ENCODE results near the gene ROM1.
"Not testable (repeated sequence)": the region's sequence is repeated elsewhere in the genome, so short reads cannot be mapped to it uniquely, and the experiment has no call there.

The ROM1 gene, protein sequence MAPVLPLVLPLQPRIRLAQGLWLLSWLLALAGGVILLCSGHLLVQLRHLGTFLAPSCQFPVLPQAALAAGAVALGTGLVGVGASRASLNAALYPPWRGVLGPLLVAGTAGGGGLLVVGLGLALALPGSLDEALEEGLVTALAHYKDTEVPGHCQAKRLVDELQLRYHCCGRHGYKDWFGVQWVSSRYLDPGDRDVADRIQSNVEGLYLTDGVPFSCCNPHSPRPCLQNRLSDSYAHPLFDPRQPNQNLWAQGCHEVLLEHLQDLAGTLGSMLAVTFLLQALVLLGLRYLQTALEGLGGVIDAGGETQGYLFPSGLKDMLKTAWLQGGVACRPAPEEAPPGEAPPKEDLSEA

DNA sequence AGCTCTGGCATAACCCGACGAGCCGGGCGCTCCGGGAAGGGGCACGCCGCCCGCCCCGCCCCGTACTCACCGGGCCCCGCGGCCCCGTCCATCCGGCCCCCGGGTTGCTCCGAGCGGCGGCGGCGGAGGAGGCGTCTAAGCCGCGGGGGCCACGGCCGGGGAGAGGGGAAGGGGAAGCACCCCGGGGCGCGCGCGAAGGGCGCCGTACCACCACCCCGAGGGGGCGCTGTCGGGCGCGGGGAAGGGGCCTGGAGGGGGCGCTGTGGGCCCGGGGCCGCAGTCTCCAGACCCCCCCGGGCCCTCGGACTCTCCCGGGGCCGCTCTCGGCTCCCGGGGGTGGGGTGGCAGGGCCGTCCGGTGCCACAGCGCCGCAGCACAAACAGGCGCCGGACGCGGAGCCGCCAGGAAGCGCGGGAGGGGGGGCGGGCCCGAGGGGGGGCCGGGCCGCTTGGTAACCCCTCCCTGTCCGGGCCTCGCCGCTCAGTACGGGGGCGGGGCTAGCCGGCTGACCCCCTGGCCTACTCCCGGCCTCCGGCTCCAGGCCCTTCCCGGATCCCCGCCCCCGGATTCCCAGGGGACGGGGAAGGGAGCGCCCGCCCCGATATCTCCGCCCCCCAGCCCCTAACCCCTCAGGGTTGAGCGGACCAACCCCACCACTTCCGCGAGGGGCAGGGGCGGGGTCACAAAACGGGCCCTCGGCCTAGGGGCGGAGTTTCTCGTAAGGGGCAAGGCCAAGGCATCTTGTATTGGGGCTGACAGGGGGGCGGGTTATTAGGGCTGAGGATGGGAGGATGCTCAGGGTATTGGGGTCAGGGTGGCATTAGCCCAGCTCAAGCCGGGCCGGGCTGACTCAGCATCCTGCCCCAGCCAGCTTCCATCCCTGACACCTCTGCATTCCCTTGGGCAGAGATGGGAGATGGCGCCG is at the start of gene ROM1, which contains the start of gene EML3:
ROM1 (plus strand) TSS at position 892 of the 925 bp plus-strand sequence; CDS start at position 917, 25 bp downstream.
EML3 (minus strand) TSS at position 410 of the 925 bp plus-strand sequence; CDS start at position 92, 318 bp downstream.
- peak; percentile 80 for DNase-seq (ENCODE audit: low read depth, low spot score)

- no peak for DNase-seq (ENCODE audit: low read depth, low spot score)
Observed at GRCh38 chr11:62565100-62565802, 47.8 kb upstream of the ROM1 start.

DNA sequence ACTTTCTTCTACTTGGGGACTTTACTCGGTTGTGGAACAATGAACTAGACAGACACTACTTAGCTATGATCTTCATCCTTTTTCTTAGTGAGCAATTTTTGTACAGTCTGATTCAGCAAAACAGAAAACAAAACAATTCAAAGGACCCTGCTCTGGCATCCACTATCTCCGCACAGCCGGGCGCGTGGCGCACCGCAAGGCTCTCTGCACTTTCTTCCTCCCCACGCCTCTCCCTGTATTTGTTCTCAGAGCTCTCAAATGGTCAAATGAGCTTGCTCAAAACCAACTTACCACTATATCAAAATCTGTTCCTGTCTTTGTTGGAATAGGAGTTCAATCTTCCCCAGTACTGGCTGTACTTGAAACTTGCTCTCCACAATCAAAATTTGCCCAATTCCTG is 46.8 kb upstream of the ROM1 start:
- DNase-seq (ENCODE audit: low read depth, low spot score), result no peak

DNA sequence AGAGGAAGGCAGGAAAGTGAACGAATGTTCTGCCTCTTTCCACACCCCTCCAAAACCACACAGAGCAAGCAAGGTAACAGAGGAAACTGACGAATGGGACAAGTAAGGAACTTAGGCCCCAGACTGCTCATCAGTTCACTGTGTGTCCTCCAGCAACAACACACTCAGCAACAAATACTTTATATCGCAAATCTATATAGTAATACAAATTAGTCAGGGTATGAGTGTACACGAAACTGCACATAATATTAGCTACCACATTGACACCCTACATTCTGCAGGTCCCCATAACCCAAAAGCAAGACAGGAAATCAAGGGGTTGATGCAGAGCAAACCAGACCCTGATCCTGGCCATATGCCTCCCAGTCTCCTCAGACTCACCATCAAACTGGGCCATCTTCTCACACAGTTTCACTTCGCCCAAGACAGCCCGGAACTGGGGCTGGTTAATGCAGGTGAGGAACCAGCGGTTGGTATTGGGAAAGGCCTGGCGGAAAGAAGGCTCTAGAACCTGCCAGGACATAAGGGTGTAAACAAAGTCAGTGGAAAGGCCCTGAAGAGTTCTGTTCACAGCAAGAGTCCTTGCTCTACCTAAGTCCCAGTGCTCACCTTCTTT is 45.9 kb upstream of the ROM1 start:
- no peak for DNase-seq (ENCODE audit: low read depth, low spot score)

- no peak for DNase-seq (ENCODE audit: low read depth, low spot score)
Observed at GRCh38 chr11:62569611-62570010, 43.4 kb upstream of the ROM1 start.

GRCh38 chr11:62570903-62571302 is 42.2 kb upstream of the ROM1 start:
- DNase-seq (ENCODE audit: low read depth, low spot score), result not testable (repeated sequence)

DNA sequence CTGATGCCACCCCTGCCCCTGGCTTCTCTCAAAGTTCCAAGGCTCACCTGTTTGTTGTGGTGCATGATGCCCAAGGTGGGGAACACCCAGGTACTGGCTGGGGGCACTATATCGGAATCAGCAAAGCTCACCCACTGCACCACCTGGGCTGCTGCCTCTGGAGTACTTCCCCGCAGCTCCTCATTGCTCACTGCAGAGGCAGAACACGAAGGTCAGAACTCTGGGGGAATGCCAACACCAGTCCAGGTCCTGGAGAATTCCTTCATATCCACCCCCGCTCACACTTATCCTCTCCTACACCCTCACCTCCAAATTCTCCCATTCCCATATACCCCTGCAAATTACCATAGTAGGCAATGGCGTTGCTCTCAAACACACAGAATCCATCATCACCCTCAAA is 41.6 kb upstream of the ROM1 start:
- DNase-seq (ENCODE audit: low read depth, low spot score), result not testable (repeated sequence)

DNA sequence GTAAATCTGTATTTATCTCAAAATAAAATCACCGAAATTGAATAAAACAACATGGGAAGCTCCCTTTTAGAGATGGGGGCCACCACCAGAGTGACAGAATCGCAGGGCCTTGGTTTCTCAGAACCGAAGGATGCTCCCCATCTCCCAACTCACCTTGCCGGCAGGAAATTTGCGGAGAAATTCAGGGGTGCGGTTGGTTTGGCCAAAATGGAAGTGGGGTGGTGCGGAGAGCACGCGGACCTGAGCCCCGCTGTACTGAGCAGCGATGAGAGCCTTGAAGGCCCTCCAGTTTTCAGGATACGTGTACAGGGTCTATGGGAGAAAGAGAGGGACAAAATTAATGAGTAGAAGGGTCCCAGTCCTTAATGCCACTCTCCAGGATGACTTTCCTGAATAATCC is 40.6 kb upstream of the ROM1 start:
- DNase-seq (ENCODE audit: low read depth, low spot score), result no peak

- no peak for DNase-seq (ENCODE audit: low read depth, low spot score)
Observed at GRCh38 chr11:62573006-62573591, 40.0 kb upstream of the ROM1 start.

GRCh38 chr11:62573592-62574362 is 39.3 kb upstream of the ROM1 start, which contains the start of gene EEF1G:
Gene EEF1G, minus strand, starts transcription at chr11:62573891. Its CDS starts 49 bp downstream, at chr11:62573842.
- peak; percentile 93 for DNase-seq (ENCODE audit: low read depth, low spot score)

GRCh38 chr11:62574363-62575071 is 38.5 kb upstream of the ROM1 start:
- DNase-seq (ENCODE audit: low read depth, low spot score), result no peak

DNA sequence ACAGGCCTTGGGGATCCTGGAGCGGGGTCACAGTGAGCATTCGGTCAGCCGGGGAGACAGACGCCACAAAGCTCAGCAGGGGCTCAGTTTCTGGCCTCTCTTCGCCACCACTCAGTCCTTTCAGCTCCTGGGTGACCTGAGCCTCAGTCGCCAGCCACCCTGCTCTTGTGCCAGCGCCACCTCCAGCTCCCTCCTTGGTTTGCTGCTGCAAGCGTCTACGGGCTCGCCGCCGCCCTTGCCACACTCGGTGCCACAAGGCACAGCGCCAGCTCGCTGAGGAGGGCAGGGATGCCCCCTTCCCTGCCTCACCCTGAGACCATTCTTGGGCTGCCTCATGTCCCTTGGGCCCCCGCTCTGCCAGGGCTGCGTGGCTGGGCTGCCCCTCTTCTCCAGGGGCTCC is 37.9 kb upstream of the ROM1 start:
- no peak for DNase-seq (ENCODE audit: low read depth, low spot score)

- no peak for DNase-seq (ENCODE audit: low read depth, low spot score)
Observed at GRCh38 chr11:62575837-62576236, 37.2 kb upstream of the ROM1 start.

GRCh38 chr11:62577046-62577714 is 35.9 kb upstream of the ROM1 start:
- no peak for DNase-seq (ENCODE audit: low read depth, low spot score)

GRCh38 chr11:62578541-62578940 is 34.5 kb upstream of the ROM1 start:
- no peak for DNase-seq (ENCODE audit: low read depth, low spot score)

DNA sequence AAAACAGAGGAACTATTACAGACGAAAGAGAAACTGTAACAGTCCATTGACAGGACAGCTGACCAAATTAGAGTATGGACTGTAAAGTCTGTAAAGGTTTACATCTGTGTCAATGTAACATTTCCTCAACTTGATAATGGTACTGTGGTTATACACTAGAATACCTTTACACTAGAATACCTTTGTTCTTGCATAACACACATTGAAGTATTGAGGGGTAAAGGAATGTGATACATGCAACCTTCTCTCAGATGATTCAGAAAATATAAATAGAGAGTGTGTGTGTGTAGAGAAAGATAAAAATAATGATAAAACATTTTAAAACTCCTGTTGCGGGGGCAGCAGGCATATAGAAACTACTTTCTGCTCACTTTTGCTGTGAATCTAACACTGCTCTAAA is 33.8 kb upstream of the ROM1 start:
- DNase-seq (ENCODE audit: low read depth, low spot score), result no peak

GRCh38 chr11:62580959-62581715 is 31.9 kb upstream of the ROM1 start:
- DNase-seq (ENCODE audit: low read depth, low spot score), result no peak

- DNase-seq (ENCODE audit: low read depth, low spot score), result not testable (repeated sequence)
Observed at GRCh38 chr11:62581735-62582134, 31.3 kb upstream of the ROM1 start.

Measured in activated naive CD8-positive, alpha-beta T cell treated with anti-CD3 and anti-CD28 coated beads, Interleukin-2, amount 50 U/mL, for 16 hours (primary cell).